NOMO-1 treated with DMSO at 0.1 percent for 48 hours (cell line): ENCODE data around the gene C1orf198.

Experiments used
- DNase-seq: peaks from one replicate; lab custom pipeline; 2025; ENCODE audit not compliant: unreplicated experiment; lab: John Stamatoyannopoulos, UW

C1orf198 gene, protein sequence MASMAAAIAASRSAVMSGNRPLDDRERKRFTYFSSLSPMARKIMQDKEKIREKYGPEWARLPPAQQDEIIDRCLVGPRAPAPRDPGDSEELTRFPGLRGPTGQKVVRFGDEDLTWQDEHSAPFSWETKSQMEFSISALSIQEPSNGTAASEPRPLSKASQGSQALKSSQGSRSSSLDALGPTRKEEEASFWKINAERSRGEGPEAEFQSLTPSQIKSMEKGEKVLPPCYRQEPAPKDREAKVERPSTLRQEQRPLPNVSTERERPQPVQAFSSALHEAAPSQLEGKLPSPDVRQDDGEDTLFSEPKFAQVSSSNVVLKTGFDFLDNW

DNA sequence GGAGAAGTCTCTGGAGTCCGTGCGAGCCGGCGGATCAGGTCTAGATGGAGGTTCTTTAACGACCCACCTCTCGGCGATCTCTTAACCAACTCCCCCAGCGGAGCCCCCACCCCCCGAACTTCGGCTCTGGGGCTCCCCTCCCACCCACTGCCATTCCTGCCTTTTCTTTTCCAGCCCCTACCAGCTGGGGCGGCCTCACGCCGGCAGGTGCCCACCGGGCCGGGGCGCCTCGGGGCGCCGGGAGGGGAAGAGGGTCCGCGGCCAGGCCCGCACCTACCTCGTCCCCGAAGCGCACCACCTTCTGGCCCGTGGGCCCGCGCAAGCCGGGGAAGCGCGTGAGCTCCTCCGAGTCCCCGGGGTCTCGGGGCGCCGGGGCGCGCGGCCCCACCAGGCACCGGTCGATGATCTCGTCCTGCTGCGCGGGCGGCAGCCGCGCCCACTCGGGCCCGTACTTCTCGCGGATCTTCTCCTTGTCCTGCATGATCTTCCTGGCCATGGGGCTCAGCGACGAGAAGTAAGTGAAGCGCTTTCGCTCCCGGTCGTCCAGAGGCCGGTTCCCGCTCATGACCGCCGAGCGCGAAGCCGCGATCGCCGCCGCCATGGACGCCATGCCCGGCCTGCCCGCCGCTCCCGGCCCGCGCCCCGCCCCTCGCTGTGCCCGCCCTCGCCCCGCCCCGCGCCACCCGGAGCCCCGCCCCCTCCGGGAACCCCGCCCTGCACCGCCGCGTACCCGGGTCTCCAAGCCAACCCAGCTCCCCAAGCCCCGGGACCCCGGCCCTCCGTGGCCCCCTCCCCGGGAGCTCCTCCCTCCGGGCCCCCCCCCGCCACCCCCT, at the start of gene C1orf198:
TSS of gene C1orf198 (minus strand) at position 619 of the 833 bp plus-strand sequence. CDS start at position 610, 9 bp downstream.
- DNase-seq = peak; percentile 9

DNA sequence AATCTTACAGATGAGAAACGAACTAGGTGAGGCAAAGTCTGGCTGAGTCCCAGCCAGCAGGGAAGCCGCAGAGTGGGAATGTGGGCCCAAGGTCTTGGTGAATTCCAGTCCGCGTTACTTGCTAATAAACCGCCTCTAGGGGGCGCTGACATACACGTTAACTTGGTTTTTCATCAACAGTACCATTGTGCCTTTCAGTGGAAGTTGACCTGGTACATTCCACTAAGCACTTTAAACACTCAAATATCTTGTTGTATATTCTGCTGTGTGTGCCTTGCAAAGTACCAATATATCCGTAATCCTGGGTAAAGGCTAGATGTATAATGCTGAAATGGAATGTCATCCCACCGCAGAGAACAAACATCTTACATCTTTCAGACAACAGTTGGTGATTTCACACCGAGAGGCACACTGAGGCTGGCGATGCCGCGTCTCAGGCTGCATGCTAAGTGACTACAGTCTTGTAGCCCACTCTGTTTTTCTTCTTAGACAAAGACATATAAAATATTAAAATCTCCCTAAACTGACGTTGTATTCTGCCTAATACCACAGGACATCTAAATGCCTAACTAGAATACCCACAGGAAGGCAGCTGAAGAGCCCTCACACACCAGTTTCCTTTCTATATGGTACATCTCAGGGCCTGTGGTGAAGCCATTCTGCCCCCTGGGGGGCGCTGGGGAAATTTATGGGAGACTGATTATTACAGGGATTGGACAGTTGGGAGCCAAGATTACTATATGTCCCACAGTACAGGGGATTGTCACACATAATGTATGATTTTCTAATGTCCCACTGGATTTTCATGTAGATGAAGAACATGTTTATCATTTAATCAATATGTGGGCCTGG, 49.2 kb upstream of the C1orf198 start:
- DNase-seq = peak; percentile 46

DNA sequence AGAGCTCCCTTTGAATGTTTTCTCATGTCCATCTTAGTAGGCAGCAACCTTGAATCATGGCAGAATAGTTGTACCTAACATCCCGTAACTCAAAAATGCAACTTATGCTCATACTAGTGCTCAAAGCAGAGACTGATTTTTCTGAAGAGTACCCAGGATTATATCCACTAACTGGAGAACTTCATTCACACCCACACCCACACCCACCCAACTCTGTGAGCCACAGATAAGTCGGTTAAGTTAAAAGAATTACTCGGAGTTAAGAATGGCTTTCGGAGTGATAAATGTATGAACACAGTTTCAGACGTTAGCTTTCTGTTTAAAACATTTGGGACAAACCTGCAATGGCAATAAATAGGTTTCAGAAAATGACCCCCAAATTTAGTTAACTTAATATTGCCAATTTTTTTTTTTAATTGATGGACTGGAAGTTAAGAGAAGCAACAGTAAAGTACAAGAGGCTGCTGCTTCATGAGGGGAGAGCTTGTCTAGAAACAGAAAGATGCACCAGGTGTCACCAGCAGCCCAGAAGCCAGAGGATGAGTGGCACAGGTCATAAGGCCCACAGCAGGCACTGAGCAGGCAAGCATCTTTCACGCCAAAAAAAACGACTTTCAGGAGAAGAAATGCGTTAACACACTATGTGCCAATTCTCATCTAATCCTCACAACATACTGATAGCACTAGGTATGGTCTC, 48.4 kb upstream of the C1orf198 start:
- DNase-seq = no peak

DNA sequence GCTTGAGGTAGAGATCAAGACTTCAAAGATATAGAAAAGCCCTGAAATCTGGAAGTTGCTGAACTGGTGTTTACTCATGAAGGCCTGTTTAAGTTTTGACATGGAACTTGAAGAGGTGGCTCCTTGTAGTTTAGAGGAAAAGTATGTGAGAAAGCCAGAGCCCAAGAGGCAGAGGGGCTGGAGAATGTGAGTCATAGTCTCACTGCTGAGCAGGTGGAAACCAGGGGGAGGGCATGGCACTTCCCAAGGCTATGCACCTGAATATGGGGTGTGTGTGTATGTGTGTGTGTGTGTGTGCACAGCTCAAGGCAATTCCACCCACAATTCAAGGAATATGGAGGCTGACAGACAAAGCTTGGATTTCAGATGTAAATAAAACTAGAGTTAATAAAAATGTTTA, 46.8 kb upstream of the C1orf198 start:
- DNase-seq = no peak

DNA sequence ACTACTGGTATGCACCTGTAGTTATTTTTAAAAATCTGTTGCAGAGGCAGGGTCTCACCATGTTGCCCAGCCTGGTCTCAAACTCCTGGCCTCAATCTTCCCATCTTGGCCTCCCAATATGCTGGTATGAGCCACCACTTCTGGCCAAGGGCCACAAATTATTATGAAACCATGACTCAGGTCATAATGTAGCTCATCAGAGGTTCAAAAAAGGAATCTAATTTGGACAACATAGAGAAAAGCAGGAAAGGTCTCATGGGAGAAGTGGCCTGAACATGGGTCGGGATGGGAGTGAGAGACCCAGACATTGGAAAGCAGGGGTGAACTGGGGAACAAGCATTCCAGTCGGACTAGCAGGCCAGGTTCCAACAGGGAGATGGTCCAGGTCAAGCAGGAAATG, 45.2 kb upstream of the C1orf198 start:
- DNase-seq = no peak

DNA sequence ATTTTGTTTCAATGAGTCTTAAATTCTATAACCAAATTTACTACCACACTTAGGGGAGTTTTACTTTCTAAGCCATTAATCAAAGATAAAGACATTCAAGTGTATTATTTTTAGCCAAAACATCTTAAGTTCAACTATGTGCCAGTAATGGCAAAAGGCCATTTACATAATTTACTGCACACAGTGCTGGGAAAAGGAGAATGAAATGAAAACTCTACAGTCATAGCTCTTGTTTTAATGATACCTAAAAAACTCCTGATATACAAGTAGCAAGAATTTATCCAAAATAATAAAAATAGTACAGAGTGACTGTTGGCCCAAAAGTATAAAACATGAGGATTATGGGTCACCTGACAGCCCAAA, 42.4 kb upstream of the C1orf198 start:
- DNase-seq = no peak

DNA sequence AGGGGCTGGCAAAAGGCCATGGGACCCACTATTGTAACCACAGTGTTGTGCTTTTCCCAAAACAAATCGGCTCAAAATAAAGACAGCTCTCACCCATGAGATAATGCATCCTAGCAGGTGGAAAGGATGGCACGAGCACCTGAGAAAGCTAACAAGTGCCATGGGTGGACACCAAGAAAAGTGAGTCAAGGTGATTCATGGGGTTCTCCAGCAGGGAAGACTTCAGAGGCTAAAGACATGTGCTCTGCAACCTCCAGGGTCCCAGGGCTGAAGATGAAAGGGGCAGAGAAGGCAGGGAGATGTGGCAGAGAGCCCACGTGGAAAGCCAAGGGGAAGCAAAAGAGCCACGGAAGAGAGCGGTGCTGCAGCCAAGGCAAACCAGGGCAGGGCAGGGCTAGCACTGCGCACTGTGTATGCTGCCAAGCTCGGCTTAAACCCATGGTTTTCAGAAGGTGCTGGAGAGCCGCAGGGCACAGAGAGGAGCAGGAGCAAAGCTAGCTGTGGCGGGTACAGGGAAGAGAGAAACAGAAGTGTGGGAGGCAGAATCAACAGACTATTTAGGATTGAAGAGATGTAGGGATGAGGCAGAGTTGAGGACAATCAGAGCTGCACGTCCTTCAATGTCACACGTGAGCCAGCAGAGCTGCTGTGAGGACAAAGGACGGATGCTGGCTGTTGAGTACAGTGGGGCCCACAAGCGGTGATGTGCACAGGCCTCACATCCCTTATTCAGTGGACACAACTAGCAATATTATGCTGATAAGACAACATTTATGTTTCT, 41.8 kb upstream of the C1orf198 start:
- DNase-seq = no peak

DNA sequence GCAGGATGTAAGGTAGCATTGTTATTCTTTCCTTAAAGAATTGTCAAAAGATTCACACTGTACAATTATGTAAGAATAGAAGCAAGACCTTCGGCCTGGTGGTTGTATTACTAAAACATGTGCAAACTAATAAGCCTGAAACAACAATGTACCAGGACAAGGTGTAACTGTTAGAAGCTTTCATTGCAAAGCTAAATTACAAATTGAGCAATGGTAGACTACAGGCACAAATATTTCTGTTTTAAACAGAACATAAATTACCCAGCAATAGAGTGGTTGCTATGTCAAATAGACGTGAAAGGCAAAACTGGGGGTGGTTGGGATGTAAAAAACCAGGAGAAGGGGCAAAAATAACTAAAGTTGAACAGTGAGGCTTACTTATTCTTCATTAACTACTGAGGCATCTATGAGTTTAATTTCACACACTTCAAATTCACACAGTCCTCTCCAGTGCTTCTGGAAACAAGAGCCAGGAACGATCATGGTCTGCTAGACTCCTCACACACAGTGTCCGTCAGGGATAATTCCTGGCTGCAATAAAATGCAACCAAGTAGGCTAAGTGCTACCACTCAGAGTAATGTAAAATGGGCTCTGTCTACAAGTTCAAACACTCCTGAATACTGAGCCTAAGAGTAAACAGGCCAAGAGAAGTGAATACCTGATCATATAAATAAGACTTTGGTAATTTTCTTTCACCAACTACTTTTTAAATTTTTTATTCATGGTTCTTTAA, 39.3 kb upstream of the C1orf198 start:
- no peak for DNase-seq

DNA sequence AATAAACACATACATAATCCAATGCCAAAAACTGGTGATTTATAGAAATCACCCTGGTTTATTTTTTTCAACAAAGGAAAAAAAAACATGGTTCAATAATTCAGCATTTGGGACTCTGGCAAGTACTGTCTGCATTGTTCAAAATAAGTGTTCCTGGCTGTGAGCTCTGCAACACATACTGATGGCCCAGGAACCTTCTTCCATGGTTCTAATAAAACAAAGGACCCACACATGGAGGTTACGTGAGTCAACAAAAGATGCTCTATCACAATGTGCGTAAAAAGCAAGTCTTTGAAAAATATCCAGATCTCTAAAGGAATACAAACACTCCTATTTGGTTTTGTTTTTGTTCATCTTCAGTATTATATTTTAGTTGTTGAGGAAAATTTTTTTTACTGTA, 37.9 kb upstream of the C1orf198 start:
- no peak for DNase-seq

DNA sequence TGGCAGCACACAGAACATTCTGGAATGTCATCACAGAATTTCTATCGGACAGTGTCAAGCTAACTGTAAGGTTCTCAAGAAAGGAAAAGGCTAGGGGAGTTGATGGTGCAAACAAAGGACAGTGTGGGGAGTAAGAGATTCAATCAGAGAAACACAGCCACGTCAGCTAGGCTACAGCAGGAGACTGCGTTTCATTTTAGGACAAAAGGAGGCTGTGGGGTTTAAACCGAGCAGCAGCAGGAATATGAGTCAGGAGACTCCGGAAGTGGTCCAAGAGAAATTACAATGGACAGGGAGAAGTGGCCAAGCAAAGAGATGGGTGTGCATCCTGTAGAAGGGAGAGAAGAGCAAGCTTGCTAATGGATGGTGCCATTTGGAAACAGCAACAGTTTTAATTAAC, 37.4 kb upstream of the C1orf198 start:
- no peak for DNase-seq

DNA sequence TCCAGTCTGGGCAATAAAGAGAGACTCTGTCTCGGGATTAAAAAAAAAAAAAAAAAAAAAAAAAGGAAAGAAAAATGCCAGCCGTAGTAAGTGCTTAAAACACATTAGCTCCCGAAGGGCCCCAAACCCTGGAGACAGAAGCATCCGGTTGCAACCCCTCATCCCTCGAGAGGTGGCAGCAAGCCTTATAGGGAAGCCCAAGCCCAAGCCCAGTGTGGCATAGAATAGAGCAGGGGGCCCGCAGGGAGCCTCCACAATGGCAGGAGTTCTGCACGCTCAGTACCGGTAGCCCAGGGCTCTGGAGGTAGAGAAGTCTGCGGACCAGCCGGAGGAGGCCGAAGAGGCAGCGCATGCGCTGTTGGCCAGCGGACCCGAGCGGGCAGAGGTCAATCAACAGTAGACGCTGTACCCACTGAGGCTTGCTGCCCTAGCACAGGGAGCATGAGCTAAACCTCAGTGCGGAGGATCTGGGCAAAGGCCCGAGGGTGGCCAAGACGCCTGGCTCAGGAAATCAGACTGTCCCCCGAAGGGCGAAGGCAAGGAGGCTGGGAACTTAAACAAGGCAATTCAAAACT, 34.1 kb upstream of the C1orf198 start:
- no peak for DNase-seq

DNA sequence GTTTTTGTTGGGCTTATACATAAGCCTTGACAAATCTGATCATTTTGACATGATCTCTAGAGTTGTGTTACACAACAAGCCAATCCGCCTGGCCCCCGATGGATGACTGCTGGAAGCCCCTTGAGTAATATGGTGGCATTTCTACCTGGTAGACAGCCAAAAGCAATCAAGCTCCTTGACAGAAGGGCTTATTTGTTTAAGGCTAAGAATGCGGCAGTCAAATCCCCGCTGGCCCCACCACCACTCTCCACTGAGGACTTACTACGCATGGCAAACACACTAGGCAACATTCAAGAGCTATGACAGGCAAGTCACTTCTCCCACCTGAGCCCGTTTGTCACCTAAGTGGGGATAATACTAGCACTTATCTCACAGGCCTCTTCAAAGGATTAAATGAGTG, 33.4 kb upstream of the C1orf198 start:
- DNase-seq = no peak

DNA sequence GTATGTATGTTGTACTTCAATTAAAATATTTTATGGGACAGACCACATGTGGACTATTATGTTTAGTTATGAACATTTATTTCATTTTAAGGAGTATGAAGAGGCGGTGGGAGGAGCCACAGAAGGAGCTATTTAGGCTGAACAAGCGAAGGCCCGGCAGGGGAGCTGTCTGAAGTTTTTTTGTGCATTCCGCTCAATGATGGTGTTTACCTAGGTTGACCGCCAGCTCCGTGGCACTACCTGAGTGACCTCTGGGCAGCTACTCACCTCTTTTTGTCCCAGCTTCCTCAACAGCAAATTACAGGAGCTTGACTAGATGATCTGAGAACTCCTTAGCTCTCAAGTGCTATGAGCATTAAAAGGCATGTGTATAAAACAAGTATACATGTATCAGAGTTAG, 32.7 kb upstream of the C1orf198 start:
- DNase-seq = no peak

DNA sequence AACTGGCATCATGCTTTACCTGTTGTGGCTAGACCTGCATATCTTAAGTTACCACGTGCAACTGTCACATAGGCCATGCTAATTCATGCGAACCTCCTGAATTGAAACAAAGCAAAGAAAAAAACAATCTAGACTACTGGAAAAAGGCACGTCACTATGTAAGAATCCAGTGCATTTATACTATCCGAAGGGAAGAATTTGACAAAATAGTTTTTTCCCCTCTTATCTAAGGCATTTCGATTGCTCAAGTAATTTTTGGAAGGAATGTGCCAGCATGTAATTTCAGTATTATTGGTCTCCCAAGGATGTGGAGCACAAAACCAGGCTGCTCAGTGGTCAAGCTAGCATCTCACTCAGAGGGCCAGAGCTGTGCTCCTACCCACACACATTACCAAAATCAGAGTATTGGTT, 31.5 kb upstream of the C1orf198 start:
- DNase-seq = no peak

DNA sequence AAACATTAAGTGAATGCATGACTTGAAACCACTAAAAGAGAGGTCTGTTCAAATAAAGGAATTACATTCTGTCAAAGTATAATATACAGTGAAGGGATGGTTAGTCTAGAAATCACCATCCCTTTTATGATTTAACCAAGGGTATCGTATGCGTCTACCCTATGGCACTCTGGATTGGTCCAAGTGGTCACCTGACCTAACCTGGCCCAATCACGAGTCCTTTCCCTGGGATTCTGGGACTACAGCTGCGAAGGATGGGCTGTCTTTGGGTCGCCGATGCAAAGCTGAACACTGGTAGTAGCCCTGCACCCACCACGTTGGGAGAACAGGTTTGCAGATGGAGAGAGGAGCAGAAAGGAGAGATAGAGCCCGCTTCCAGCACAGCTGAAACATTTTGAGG, 30.4 kb upstream of the C1orf198 start:
- DNase-seq = no peak

DNA sequence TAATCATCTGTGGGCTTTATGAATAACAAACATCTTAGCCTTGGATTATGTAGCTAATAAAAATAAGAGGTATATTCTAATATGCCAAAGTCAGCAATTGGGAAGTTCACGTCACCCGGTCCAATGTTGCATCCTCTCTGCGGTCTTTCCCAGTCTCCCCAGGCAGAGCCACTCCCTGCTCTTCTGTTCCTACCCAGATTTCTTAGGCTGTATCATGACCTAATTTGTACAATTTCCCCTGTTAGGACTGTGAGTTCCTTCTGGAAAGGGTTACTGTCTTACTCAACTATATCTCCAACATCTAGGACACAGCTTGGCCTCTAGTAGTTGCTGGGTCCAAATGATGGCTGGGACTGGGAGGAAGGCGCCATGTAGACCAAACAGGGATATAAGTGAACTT, 29.8 kb upstream of the C1orf198 start:
- DNase-seq = no peak

DNA sequence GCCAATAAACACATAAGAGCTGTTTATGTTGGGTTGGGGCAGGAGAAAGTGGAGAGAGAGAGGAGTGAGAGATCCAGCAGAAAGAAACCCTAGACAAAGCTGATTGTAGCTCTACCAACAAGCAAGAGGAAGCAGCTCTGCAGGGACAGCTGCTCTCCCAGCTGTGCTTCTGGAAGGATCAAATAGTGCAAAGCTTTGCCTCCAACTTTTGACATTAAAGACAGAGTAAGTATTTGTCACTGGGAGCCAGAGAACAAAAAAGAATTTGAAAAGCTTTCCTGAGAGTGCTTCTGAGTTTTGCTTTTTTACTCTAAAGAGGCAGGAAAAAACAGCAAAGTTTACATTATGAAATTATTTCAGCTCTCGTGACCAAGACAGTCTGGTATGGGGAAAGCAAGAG, 28.5 kb upstream of the C1orf198 start:
- no peak for DNase-seq

DNA sequence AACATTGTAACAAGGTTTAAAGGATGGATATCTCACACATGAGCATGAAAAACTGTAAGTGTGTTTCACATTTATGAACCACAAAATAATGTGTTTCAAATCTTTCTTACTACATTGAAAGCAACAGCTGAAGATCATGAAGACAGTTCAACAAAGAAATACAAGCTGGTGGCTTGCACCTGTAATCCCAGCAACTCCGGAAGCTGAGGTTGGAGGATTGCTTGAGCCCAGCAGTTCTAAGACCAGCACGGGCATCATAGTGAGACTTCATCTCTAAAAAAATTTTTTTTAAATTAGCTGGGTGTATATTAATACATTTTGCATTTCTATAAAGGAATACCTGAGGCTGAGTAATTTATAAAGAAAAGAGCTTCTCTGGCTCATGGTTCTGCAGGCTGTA, 27.1 kb upstream of the C1orf198 start:
- DNase-seq = no peak

DNA sequence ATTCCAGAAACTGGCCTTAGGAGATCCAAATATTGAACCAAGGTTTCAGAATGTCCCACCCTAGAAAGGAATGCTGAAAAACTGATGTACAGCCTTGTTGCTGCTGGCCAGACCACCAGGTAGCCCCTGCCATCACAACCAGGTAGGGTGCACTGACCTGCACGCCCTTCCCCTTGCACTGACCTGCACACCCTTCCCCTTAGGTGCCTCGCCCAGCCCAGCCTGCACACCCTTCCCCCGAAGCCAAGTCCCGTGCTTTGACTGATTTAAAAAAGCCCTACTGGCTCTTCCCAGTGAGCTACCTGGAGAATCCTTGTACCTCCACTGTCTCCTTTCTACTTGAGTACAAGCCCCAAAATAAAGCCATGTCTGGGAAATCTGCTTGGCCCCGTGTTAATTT, 26.3 kb upstream of the C1orf198 start:
- DNase-seq = no peak
